Endothelial cell of umbilical vein (primary cell): ENCODE data around the gene ACER3. TPM values are rescaled to one million over a fixed set of nuclear protein-coding genes. Genes with fewer than 3 reads are reported as not detected.
"Not testable (repeated sequence)": the region's sequence is repeated elsewhere in the genome, so short reads cannot be mapped to it uniquely, and the experiment has no call there.

ENCODE experiments used
- BruUV-seq: library from RNA; stranded (reverse); fragments of 400-500 nt; replicated peaks from 2 replicates; lab custom pipeline; 2021; lab: Mats Ljungman, UMichigan
- CTCF ChIA-PET: fragments of 300-600, 350-600 bp; sonication (Branson Sonifier 250); formaldehyde crosslinking; loops from one replicate; lab custom pipeline; 2021; ENCODE audit warnings: antibody characterized with exemption, inconsistent platforms; lab: Charles Lee
- POLR2A ChIA-PET: fragments of 300-600, 350-600 bp; sonication (Branson Sonifier 250); formaldehyde crosslinking; loops from one replicate; lab custom pipeline; 2021; ENCODE audit warnings: antibody characterized with exemption, inconsistent platforms; lab: Charles Lee
- DNase-seq: peaks from one replicate; pipeline ENCODE4 v3.0.0-alpha.2; 2011; ENCODE audit warnings: low read depth, low spot score
- FAIRE-seq: peaks from 2 replicates; lab custom pipeline; 2011; peaks lifted over from hg19 to GRCh38; lab: Jason Lieb, UNC
- H2AFZ ChIP-seq: 2 replicates; pipeline ENCODE4 v1.6.0; 2012; ENCODE audit warnings: low read depth, low read length, control low read depth, inconsistent platforms
- H3K27ac ChIP-seq: 2 replicates; pipeline ENCODE4 v1.5.1; 2011; ENCODE audit warnings: low read depth, mild to moderate bottlenecking, control low read depth, low read length, moderate library complexity; ENCODE audit not compliant: insufficient read depth
- H3K27me3 ChIP-seq, 2 experiments: 2 replicates each; pipeline versions ENCODE4 v1.6.0 to v1.6.1; 2011; ENCODE audit warnings: low read length in 2 of 2, mixed read lengths in 1 of 2; ENCODE audit not compliant: control insufficient read depth in 2 of 2, insufficient read depth in 2 of 2
- H3K36me3 ChIP-seq, 2 experiments: 2 replicates in 1 of 2; 3 replicates in 1 of 2; pipeline ENCODE4 v1.5.1; 2011; ENCODE audit warnings: low read length in 2 of 2, mild to moderate bottlenecking in 1 of 2, moderate library complexity in 1 of 2; ENCODE audit not compliant: control insufficient read depth in 2 of 2, insufficient read depth in 2 of 2; ENCODE audit errors: extremely low read depth in 1 of 2
- H3K4me1 ChIP-seq: 3 replicates; pipeline ENCODE4 v1.5.1; 2011; ENCODE audit warnings: mild to moderate bottlenecking, low read length; ENCODE audit not compliant: control insufficient read depth, insufficient read depth; ENCODE audit errors: extremely low read depth
- H3K4me2 ChIP-seq: 2 replicates; pipeline ENCODE4 v1.6.1; 2011; ENCODE audit warnings: low read length, control low read depth, mixed read lengths; ENCODE audit not compliant: insufficient read depth
- H3K4me3 ChIP-seq, 3 experiments: fragments of 200-600 bp in 1 of 3; sonication (generic), shearing (Covaris generic) in 1 of 3; replicated peaks in 1 of 3; 2 replicates each; pipeline ENCODE4 v1.5.1; 2011 to 2016; ENCODE audit warnings: control low read depth in 3 of 3, low read length in 3 of 3, mild to moderate bottlenecking in 2 of 3, inconsistent platforms in 1 of 3, low read depth in 1 of 3, moderate library complexity in 1 of 3; ENCODE audit not compliant: insufficient read depth in 1 of 3
- H3K79me2 ChIP-seq: 2 replicates; pipeline ENCODE4 v1.6.0; 2012; ENCODE audit warnings: low read length, inconsistent platforms; ENCODE audit not compliant: control insufficient read depth, insufficient read depth
- H3K9ac ChIP-seq: replicated peaks from 2 replicates; pipeline ENCODE3; 2011; ENCODE audit warnings: low read length, control low read depth; ENCODE audit not compliant: insufficient read depth; ENCODE audit errors: extremely low read depth
- H3K9me1 ChIP-seq: replicated peaks from 3 replicates; pipeline ENCODE4 v1.6.0; 2011; ENCODE audit warnings: mild to moderate bottlenecking, low read length; ENCODE audit not compliant: control insufficient read depth, insufficient read depth; ENCODE audit errors: extremely low read depth
- H3K9me3 ChIP-seq: replicated peaks from 2 replicates; pipeline ENCODE4 v1.5.1; 2012; ENCODE audit warnings: low read length, inconsistent platforms; ENCODE audit not compliant: control insufficient read depth, insufficient read depth
- H4K20me1 ChIP-seq: replicated peaks from 2 replicates; pipeline ENCODE3; 2011; ENCODE audit warnings: mild to moderate bottlenecking, low read length; ENCODE audit not compliant: control insufficient read depth, insufficient read depth; ENCODE audit errors: extremely low read depth
- CTCF ChIP-seq, 2 donors: IDR thresholded peaks; 1 replicate in 1 of 2; 2 replicates in 1 of 2; pipeline ENCODE4 v1.5.1; 2011; ENCODE audit warnings: low read length in 2 of 2, mild to moderate bottlenecking in 2 of 2, moderate library complexity in 2 of 2, control low read depth in 1 of 2, inconsistent platforms in 1 of 2, low read depth in 1 of 2; ENCODE audit not compliant: insufficient read depth in 1 of 2; ENCODE audit errors: extremely low read depth in 1 of 2
- EZH2 ChIP-seq: IDR thresholded peaks from 2 replicates; pipeline ENCODE4 v1.6.1; 2012; ENCODE audit warnings: borderline replicate concordance, low read depth, mild to moderate bottlenecking, moderate library complexity, low read length, inconsistent platforms; ENCODE audit not compliant: severe bottlenecking
- FOS ChIP-seq: IDR thresholded peaks from 2 replicates; pipeline ENCODE4 v1.6.1; 2011; ENCODE audit warnings: mild to moderate bottlenecking, low read length, moderate library complexity, borderline replicate concordance; ENCODE audit not compliant: insufficient read depth
- GATA2 ChIP-seq: IDR thresholded peaks from 2 replicates; pipeline ENCODE4 v1.7.0; 2011; ENCODE audit warnings: low read depth, mild to moderate bottlenecking, moderate library complexity, mixed read lengths, low read length; ENCODE audit not compliant: insufficient read length, insufficient read depth
- JUN ChIP-seq: IDR thresholded peaks from 2 replicates; pipeline ENCODE4 v1.6.1; 2011; ENCODE audit warnings: borderline replicate concordance, low read depth; ENCODE audit not compliant: insufficient read length, insufficient read depth
- MAX ChIP-seq: IDR thresholded peaks from 2 replicates; pipeline ENCODE4 v1.6.1; 2011; ENCODE audit not compliant: insufficient read depth, insufficient read length
- MYC ChIP-seq: IDR thresholded peaks from one replicate; pipeline ENCODE4 v1.6.1; 2011; ENCODE audit warnings: mild to moderate bottlenecking, low read depth, low read length
- POLR2A ChIP-seq: IDR thresholded peaks from 2 replicates; pipeline ENCODE4 v1.6.1; 2012; ENCODE audit warnings: low read depth, mild to moderate bottlenecking, control low read depth, low read length
- POLR2AphosphoS5 ChIP-seq: IDR thresholded peaks from 2 replicates; pipeline ENCODE4 v1.6.1; 2012; ENCODE audit warnings: low read depth, mild to moderate bottlenecking, control low read depth, low read length, moderate library complexity; ENCODE audit not compliant: insufficient read depth
- dilution Hi-C: fragments of 300-500 bp; cut with MboI; formaldehyde crosslinking; loops from one replicate; pipeline ENCODE4 v1.15.0; 2019; ENCODE audit warnings: low sequenced_read_pairs; ENCODE audit not compliant: extremely low pct_ligation_motif_present
- intact Hi-C: fragments of 100-400 bp; cut with micrococcal nuclease; formaldehyde crosslinking; loops from one replicate; pipeline ENCODE4 v1.10.0; 2022
- polyA plus RNA-seq, 4 experiments: library from polyadenylated mRNA; depleted of rRNA in 3 of 4; stranded (reverse) in 3 of 4; unstranded in 1 of 4; fragments of >200 nt; gene quantifications; 2 replicates each; pipeline versions ENCODE4 v1.2.1 to v1.2.3, GENCODE V29; 2011 to 2012; ENCODE audit warnings: missing spikeins in 1 of 4
- total RNA-seq: library from RNA; stranded (reverse); gene quantifications from 2 replicates; pipeline ENCODE4 v1.2.3, GENCODE V29; 2021

ACER3 gene
- total and polyA plus RNA-seq, 2 donors (not counting 3 experiments of a cell fraction or from before 2014, with no cell fraction given) = 9.9 to 31.6 TPM

DNA sequence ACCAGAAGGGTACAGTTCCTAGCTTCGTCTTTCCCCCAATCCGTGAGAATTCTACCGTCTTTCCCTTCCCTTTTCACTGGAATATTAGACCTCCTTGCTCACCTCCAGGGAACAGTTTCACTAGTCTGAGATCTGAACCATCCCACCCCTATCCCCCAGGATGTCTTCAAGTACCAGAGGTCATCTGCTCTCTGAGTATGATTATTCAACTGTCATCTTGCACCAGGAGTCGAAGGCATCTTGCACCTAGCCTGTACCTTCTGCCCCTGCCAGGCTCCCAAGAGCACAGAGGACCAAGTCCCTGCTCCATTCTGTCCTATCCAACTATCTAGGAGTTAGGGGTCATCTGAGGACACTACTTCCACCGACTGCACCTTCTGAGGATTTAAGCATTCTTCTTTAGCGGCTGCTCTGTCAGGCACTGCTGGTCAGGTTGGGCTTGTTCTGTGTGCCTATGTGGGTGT, 804 bp downstream of the ACER3 start:
- Histone ChIP-seq H3K9me3 (no peaks in the 10 kb centered on the region), H3K27me3 (no peaks in the 10 kb centered on the region), H2AFZ (peak overlapping the region; percentile 90), H3K36me3 (no peaks in the 10 kb centered on the region), H3K9ac (peak overlapping the region; percentile 93), H3K4me3 (peak overlapping the region; percentile 44 to 92 (median 62)), H3K4me2 (peak overlapping the region; percentile 78), H3K9me1 (no peaks in the 10 kb centered on the region), H3K79me2 (peaks cover 27% of the 10 kb centered on the region), H3K4me1 (peaks cover 13% of the 10 kb centered on the region), H4K20me1 (no peaks in the 10 kb centered on the region), H3K27ac (peak overlapping the region; percentile 77)
- intact Hi-C loops = loop anchor here (2.0 kb wide), 1 partner anchor 79 kb away; the partner anchor contains the start of gene TSKU
- DNase-seq = peak; percentile 22
- no peak for FAIRE-seq
- BruUV-seq = no TSS peak
- dilution Hi-C loops = no loop called here
- TF ChIP-seq FOS = no peak
- no peak for TF ChIP-seq GATA2
- no peak for TF ChIP-seq CTCF (IDR thresholded peaks at IDR 0.05; ENCODE audit: extremely low read depth in 1 of 2, insufficient read depth in 1 of 2, low read depth in 1 of 2, low read length in 2 of 2)
- no peak for TF ChIP-seq EZH2
- TF ChIP-seq POLR2A = no peak
- TF ChIP-seq POLR2AphosphoS5 = no peak
- TF ChIP-seq JUN = no peak
- no peak for TF ChIP-seq MAX
- TF ChIP-seq MYC = no peak
- ChIA-PET POLR2A (interaction anchor here (0.7 kb wide), 1 partner anchor 58 kb away, joined by 3 read pairs; no protein-coding TSS in a partner anchor), CTCF (interaction anchor here (1.0 to 1.7 kb wide), 3 partner anchors 28 to 58 kb away, joined by 3 to 18 read pairs (median 8); no protein-coding TSS in a partner anchor)

- H3K4me1 ChIP-seq = peaks cover 13% of the 10 kb centered on the region
- H3K27me3 ChIP-seq, POLR2A ChIA-PET, H3K4me3 ChIP-seq, DNase-seq, BruUV-seq, intact Hi-C loops, H3K27ac ChIP-seq, H3K9ac ChIP-seq, dilution Hi-C loops, H3K9me3 ChIP-seq, H3K4me2 ChIP-seq, H3K36me3 ChIP-seq, H3K9me1 ChIP-seq, FAIRE-seq, H4K20me1 ChIP-seq, H2AFZ ChIP-seq: not testable (repeated sequence)
- CTCF ChIA-PET = interaction anchor here (1.1 to 5.8 kb wide), 6 partner anchors 8 to 57 kb away, joined by 3 to 60 read pairs (median 6); no protein-coding TSS in a partner anchor
- H3K79me2 ChIP-seq = peaks cover 32% of the 10 kb centered on the region
Measured at GRCh38 chr11:76862794-76863193, 2.1 kb downstream of the ACER3 start.
